ENCODE measurements around the gene LTBP3. TPM values are rescaled to one million over a fixed set of nuclear protein-coding genes. Genes with fewer than 3 reads are reported as not detected.

Gene LTBP3
- total and polyA plus RNA-seq, 9 donors, result 50.2 to 204 (median 155) TPM

- Histone ChIP-seq H3K27ac (ENCODE audit: low read length) (no peak overlapping the region), H3K27me3 (ENCODE audit: control insufficient read depth, insufficient read depth, low read length) (no peaks in the 10 kb centered on the region), H3K4me3 (ENCODE audit: low read length) (no peak overlapping the region), H3K9me3 (replicated peaks; ENCODE audit: control insufficient read depth, low read depth, low read length) (no peaks in the 10 kb centered on the region), H3K4me1 (ENCODE audit: control insufficient read depth, insufficient read depth, low read length) (peaks cover 42% of the 10 kb centered on the region), H3K36me3 (ENCODE audit: control insufficient read depth, insufficient read depth, low read length) (peaks cover 30% of the 10 kb centered on the region)
- 68% methylated on average over 16 of the region's 27 CpGs for WGBS (ENCODE audit: insufficient coverage)
- no peak for DNase-seq
These were observed 3.9 kb downstream of the LTBP3 start for GRCh38 chr11:65554057-65554818.

- H3K4me1 ChIP-seq (ENCODE audit: control insufficient read depth, insufficient read depth, low read length), result peaks cover 34% of the 10 kb centered on the region
- no peak overlapping the region for H3K4me3 ChIP-seq (ENCODE audit: low read length)
- no peaks in the 10 kb centered on the region for H3K27me3 ChIP-seq (ENCODE audit: control insufficient read depth, insufficient read depth, low read length)
- no peak overlapping the region for H3K27ac ChIP-seq (ENCODE audit: low read length)
- 24% methylated on average over 32 of the region's 37 CpGs for WGBS (ENCODE audit: insufficient coverage)
- peaks cover 38% of the 10 kb centered on the region for H3K36me3 ChIP-seq (ENCODE audit: control insufficient read depth, insufficient read depth, low read length)
- H3K9me3 ChIP-seq (replicated peaks; ENCODE audit: control insufficient read depth, low read depth, low read length), result no peaks in the 10 kb centered on the region
- DNase-seq, result no peak
These were observed 4.7 kb downstream of the LTBP3 start for GRCh38 chr11:65553301-65554001.

GRCh38 chr11:65552388-65552951 lies 5.7 kb downstream of the LTBP3 start:
- Histone ChIP-seq H3K27ac (ENCODE audit: low read length) (no peak overlapping the region), H3K4me3 (ENCODE audit: low read length) (no peak overlapping the region), H3K9me3 (replicated peaks; ENCODE audit: control insufficient read depth, low read depth, low read length) (no peaks in the 10 kb centered on the region), H3K4me1 (ENCODE audit: control insufficient read depth, insufficient read depth, low read length) (peaks cover 33% of the 10 kb centered on the region), H3K36me3 (ENCODE audit: control insufficient read depth, insufficient read depth, low read length) (peaks cover 46% of the 10 kb centered on the region), H3K27me3 (ENCODE audit: control insufficient read depth, insufficient read depth, low read length) (peaks cover 3% of the 10 kb centered on the region)
- no peak for DNase-seq
- WGBS (ENCODE audit: insufficient coverage), result 79% methylated on average over 8 of the region's 9 CpGs

GRCh38 chr11:65551572-65552387 lies 6.4 kb downstream of the LTBP3 start:
- 57% methylated on average over 15 of the region's 17 CpGs for WGBS (ENCODE audit: insufficient coverage)
- H3K9me3 ChIP-seq (replicated peaks; ENCODE audit: control insufficient read depth, low read depth, low read length), result no peaks in the 10 kb centered on the region
- no peak for DNase-seq
- no peak overlapping the region for H3K27ac ChIP-seq (ENCODE audit: low read length)
- H3K36me3 ChIP-seq (ENCODE audit: control insufficient read depth, insufficient read depth, low read length), result peaks cover 49% of the 10 kb centered on the region
- peaks cover 3% of the 10 kb centered on the region for H3K27me3 ChIP-seq (ENCODE audit: control insufficient read depth, insufficient read depth, low read length)
- peaks cover 26% of the 10 kb centered on the region for H3K4me1 ChIP-seq (ENCODE audit: control insufficient read depth, insufficient read depth, low read length)
- no peak overlapping the region for H3K4me3 ChIP-seq (ENCODE audit: low read length)

GRCh38 chr11:65549096-65549495 lies 9.1 kb downstream of the LTBP3 start:
- DNase-seq, result no peak
- Histone ChIP-seq H3K36me3 (ENCODE audit: control insufficient read depth, insufficient read depth, low read length) (peaks cover 63% of the 10 kb centered on the region), H3K27me3 (ENCODE audit: control insufficient read depth, insufficient read depth, low read length) (peaks cover 3% of the 10 kb centered on the region), H3K4me3 (ENCODE audit: low read length) (no peak overlapping the region), H3K4me1 (ENCODE audit: control insufficient read depth, insufficient read depth, low read length) (peaks cover 3% of the 10 kb centered on the region), H3K27ac (ENCODE audit: low read length) (no peak overlapping the region), H3K9me3 (replicated peaks; ENCODE audit: control insufficient read depth, low read depth, low read length) (no peaks in the 10 kb centered on the region)
- 73% methylated on average over 3 of the region's 3 CpGs for WGBS (ENCODE audit: insufficient coverage)

- no peak for DNase-seq
- peaks cover 3% of the 10 kb centered on the region for H3K27me3 ChIP-seq (ENCODE audit: control insufficient read depth, insufficient read depth, low read length)
- H3K36me3 ChIP-seq (ENCODE audit: control insufficient read depth, insufficient read depth, low read length), result peaks cover 63% of the 10 kb centered on the region
- no peaks in the 10 kb centered on the region for H3K9me3 ChIP-seq (replicated peaks; ENCODE audit: control insufficient read depth, low read depth, low read length)
- 91% methylated on average over 3 of the region's 3 CpGs for WGBS (ENCODE audit: insufficient coverage)
- H3K4me3 ChIP-seq (ENCODE audit: low read length), result no peak overlapping the region
- no peaks in the 10 kb centered on the region for H3K4me1 ChIP-seq (ENCODE audit: control insufficient read depth, insufficient read depth, low read length)
- H3K27ac ChIP-seq (ENCODE audit: low read length), result no peak overlapping the region
These were observed 9.8 kb downstream of the LTBP3 start for GRCh38 chr11:65548395-65548794.

GRCh38 chr11:65547446-65548125 lies 10.6 kb downstream of the LTBP3 start:
- no peak for DNase-seq
- Histone ChIP-seq H3K27ac (ENCODE audit: low read length) (no peak overlapping the region), H3K9me3 (replicated peaks; ENCODE audit: control insufficient read depth, low read depth, low read length) (no peaks in the 10 kb centered on the region), H3K4me3 (ENCODE audit: low read length) (no peak overlapping the region), H3K36me3 (ENCODE audit: control insufficient read depth, insufficient read depth, low read length) (peaks cover 68% of the 10 kb centered on the region), H3K4me1 (ENCODE audit: control insufficient read depth, insufficient read depth, low read length) (no peaks in the 10 kb centered on the region), H3K27me3 (ENCODE audit: control insufficient read depth, insufficient read depth, low read length) (peaks cover 3% of the 10 kb centered on the region)
- 61% methylated on average over 51 of the region's 52 CpGs for WGBS (ENCODE audit: insufficient coverage)

GRCh38 chr11:65546217-65546958 lies 11.8 kb downstream of the LTBP3 start:
- 30% methylated on average over 54 of the region's 64 CpGs for WGBS (ENCODE audit: insufficient coverage)
- peaks cover 64% of the 10 kb centered on the region for H3K36me3 ChIP-seq (ENCODE audit: control insufficient read depth, insufficient read depth, low read length)
- no peaks in the 10 kb centered on the region for H3K9me3 ChIP-seq (replicated peaks; ENCODE audit: control insufficient read depth, low read depth, low read length)
- H3K27ac ChIP-seq (ENCODE audit: low read length), result no peak overlapping the region
- H3K4me1 ChIP-seq (ENCODE audit: control insufficient read depth, insufficient read depth, low read length), result peaks cover 3% of the 10 kb centered on the region
- peaks cover 3% of the 10 kb centered on the region for H3K27me3 ChIP-seq (ENCODE audit: control insufficient read depth, insufficient read depth, low read length)
- no peak overlapping the region for H3K4me3 ChIP-seq (ENCODE audit: low read length)
- DNase-seq, result peak; percentile 43

- H3K4me3 ChIP-seq (ENCODE audit: low read length), result no peak overlapping the region
- H3K27me3 ChIP-seq (ENCODE audit: control insufficient read depth, insufficient read depth, low read length), result peaks cover 3% of the 10 kb centered on the region
- peaks cover 9% of the 10 kb centered on the region for H3K4me1 ChIP-seq (ENCODE audit: control insufficient read depth, insufficient read depth, low read length)
- DNase-seq, result no peak
- 60% methylated on average over 1 of the region's 4 CpGs for WGBS (ENCODE audit: insufficient coverage)
- peaks cover 62% of the 10 kb centered on the region for H3K36me3 ChIP-seq (ENCODE audit: control insufficient read depth, insufficient read depth, low read length)
- H3K27ac ChIP-seq (ENCODE audit: low read length), result no peak overlapping the region
- no peaks in the 10 kb centered on the region for H3K9me3 ChIP-seq (replicated peaks; ENCODE audit: control insufficient read depth, low read depth, low read length)
These were observed 12.3 kb downstream of the LTBP3 start for GRCh38 chr11:65545853-65546216.
